ENCODE data around the gene STX1B. TPM values are rescaled to one million over a fixed set of nuclear protein-coding genes. Genes with fewer than 3 reads are reported as not detected.
A peak's percentile ranks its signal among the peaks of the same experiment; 100 is the strongest.

STX1B gene
- polyA plus RNA-seq, 10 donors = 0.68 to 3.9 (median 1.5) TPM

- DNase-seq = no peak
Measured at GRCh38 chr16:30980023-30980371, 30.4 kb downstream of the STX1B start.

- DNase-seq = no peak
Measured at GRCh38 chr16:30979170-30980022, 31.0 kb downstream of the STX1B start.

GRCh38 chr16:30977502-30977901 is 32.9 kb downstream of the STX1B start:
- no peak for DNase-seq

- DNase-seq = no peak
Measured at GRCh38 chr16:30976486-30976885, 34.0 kb downstream of the STX1B start.

GRCh38 chr16:30974348-30974747 is 36.1 kb downstream of the STX1B start:
- DNase-seq = no peak

GRCh38 chr16:30972872-30973271 is 37.6 kb downstream of the STX1B start:
- DNase-seq = no peak

GRCh38 chr16:30971298-30971697 is 39.1 kb downstream of the STX1B start:
- no peak for DNase-seq

- DNase-seq = no peak
Measured at GRCh38 chr16:30969246-30969842, 41.1 kb downstream of the STX1B start.

- no peak for DNase-seq
Measured at GRCh38 chr16:30967795-30968194, 42.6 kb downstream of the STX1B start.

- no peak for DNase-seq
Measured at GRCh38 chr16:30966033-30966619, 44.3 kb downstream of the STX1B start.

GRCh38 chr16:30965436-30965835 is 45.0 kb downstream of the STX1B start:
- no peak for DNase-seq

- DNase-seq = no peak
Measured at GRCh38 chr16:30964574-30965226, 45.7 kb downstream of the STX1B start.

GRCh38 chr16:30963925-30964511 is 46.4 kb downstream of the STX1B start:
- DNase-seq = no peak

- DNase-seq = no peak
Measured at GRCh38 chr16:30961384-30961783, 49.1 kb downstream of the STX1B start.

GRCh38 chr16:30958175-30959079 is 52.0 kb downstream of the STX1B start:
- DNase-seq = peak in 1 of 3 donors; percentile 70

GRCh38 chr16:30957456-30958174 is 52.8 kb downstream of the STX1B start, which contains the start of gene SETD1A:
Gene SETD1A, plus strand, starts transcription at chr16:30957754. Its CDS starts 978 bp downstream, at chr16:30958732.
- peak; percentile 96 to 98 (median 96) for DNase-seq

GRCh38 chr16:30956601-30957455 is 53.6 kb downstream of the STX1B start:
- peak; percentile 78 to 89 (median 83) for DNase-seq

GRCh38 chr16:30954993-30955392 is 55.4 kb downstream of the STX1B start:
- no peak for DNase-seq

- DNase-seq = peak; percentile 51 to 90 (median 82)
Measured at GRCh38 chr16:30953511-30954124, 56.8 kb downstream of the STX1B start.

Data from muscle of back (tissue), 11 donors.